Gastrocnemius medialis (tissue), 4 donors: ENCODE data around the gene LAMTOR2.

Source experiments
- CTCF ChIP-seq, 5 experiments: fragments of 450-650 bp in 3 of 5; fragments of 200-600 bp in 2 of 5; sonication (generic) in 2 of 5; IDR thresholded peaks in 4 of 5; conservative IDR thresholded peaks in 1 of 5; 1 replicate in 4 of 5; 2 replicates in 1 of 5; pipeline ENCODE4 v1.5.1; 2016 to 2019; ENCODE audit warnings: antibody characterized with exemption in 5 of 5, mild to moderate bottlenecking in 3 of 5, moderate library complexity in 3 of 5
- POLR2A ChIP-seq, 2 donors: fragments of 450-650 bp; IDR thresholded peaks; one replicate each; pipeline ENCODE4 v1.6.1; 2017; ENCODE audit warnings: antibody characterized with exemption in 2 of 2, mild to moderate bottlenecking in 2 of 2, moderate library complexity in 2 of 2

GRCh38 chr1:156026588-156026987 is 28.0 kb upstream of the LAMTOR2 start:
- no peak for TF ChIP-seq CTCF (IDR thresholded peaks at IDR 0.05 in 4 of 5, conservative IDR thresholded peaks at IDR 0.05 in 1 of 5)
- TF ChIP-seq POLR2A (IDR thresholded peaks at IDR 0.05), result no peak
